Stimulated activated CD8-positive, alpha-beta memory T cell treated with anti-CD3 and anti-CD28 coated beads, Interleukin-15, amount 100 ng/mL, for 48 hours (primary cell): Measurements from ENCODE around the gene FGGY.
"Not testable (repeated sequence)": the region's sequence is repeated elsewhere in the genome, so short reads cannot be mapped to it uniquely, and the experiment has no call there.

Source experiments
- DNase-seq, 2 donors: peaks; one replicate each; pipeline ENCODE4 v3.0.0-alpha.2; 2020; ENCODE audit warnings: low read depth in 2 of 2

FGGY gene

DNA sequence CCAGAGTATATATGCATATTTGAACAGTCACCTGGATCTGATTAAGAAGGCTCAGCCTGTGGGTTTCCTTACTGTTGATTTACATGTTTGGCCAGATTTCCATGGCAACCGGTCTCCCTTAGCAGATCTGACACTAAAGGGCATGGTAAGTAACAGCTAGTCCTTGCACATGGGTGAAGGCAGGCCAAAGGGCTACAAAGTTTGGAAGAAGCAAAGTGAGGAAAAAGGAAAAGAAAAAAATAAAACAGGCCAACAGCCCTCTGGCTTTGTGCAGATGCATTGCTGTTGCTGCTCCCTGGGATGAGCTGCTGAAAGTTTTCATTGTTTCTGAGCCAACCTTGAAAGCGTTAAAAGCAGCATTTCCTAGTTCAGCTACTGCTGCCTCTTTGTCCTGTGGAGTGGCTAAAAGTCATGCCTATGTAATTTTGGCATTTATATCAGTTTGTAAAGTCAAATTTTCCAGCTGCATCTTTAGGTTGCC lies 341.4 kb downstream of the FGGY start:
- no peak for DNase-seq

DNA sequence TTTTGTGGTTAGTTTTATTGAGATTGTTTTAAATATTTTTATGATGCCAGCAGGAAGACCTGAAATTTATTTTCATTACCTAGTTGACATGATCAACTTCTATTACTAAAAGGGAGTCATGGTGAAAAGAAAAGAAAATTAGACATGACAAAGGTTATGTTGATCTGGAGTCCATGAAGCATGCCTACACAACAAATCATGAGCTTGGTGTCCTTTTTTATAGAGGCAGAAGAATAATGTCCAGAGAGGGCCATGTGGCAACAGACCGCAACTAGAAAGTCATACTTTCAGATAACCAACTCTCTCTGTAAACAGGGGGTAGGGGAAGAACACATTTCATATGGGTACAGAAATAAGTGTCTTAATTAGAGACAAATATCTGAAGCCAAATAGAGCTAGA lies 342.4 kb downstream of the FGGY start:
- no peak for DNase-seq

DNA sequence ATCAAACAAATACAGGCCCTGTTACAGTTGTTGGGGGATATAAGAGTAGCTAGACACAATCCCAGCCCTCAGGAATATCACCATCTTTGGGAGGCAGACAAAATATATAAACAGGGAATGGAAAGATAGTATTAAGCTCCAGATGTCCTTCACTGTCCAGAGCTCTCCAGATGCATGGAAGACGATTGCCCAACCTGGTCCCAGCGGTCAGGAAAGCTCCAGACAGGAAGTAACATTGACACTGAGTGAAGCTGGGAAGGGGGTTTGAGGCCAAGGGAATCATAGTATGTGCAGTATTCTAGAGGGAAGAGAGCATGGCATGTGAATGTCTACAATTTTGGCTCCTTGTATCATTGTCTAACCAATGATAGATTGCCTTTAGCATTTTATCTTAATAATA lies 344.0 kb downstream of the FGGY start:
- no peak for DNase-seq

DNA sequence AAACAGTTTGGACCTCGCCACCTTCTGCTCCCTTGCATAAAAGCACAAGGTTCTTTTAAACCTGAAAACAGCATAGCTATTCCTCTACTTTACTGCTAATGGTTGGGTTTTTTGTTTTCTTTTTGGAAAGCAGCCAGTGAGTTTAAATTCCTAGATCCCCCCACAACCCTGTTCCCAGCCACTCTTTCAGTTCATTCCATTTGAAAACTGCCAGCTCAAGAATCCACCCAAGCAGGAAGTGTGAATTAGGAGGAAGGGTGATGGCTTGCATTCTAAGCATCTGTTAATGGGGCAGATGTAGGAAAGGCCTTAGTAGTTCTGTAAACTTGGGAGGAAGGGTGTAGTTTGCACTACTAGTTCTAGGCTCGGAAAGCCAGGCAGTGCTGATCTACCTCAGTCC lies 344.9 kb downstream of the FGGY start:
- DNase-seq: no peak

DNA sequence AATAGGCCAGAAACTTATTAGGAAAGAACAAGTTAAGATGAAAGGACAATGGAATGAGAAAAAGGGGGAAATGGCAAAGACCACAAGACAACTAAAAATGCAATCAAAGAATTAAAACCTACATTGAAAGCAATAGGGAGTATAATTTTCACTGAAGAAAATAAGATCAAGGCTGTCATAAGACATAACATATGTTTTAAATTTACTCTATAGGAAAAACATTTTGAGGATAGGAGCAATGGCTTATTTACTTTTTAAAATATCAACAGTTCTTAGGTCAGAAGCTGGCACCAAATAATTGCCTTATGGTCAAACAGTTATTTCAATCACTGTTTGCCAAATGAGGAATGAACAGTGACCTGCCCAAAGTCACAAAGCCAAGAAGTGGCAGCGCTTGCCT lies 346.6 kb downstream of the FGGY start:
- no peak for DNase-seq

DNA sequence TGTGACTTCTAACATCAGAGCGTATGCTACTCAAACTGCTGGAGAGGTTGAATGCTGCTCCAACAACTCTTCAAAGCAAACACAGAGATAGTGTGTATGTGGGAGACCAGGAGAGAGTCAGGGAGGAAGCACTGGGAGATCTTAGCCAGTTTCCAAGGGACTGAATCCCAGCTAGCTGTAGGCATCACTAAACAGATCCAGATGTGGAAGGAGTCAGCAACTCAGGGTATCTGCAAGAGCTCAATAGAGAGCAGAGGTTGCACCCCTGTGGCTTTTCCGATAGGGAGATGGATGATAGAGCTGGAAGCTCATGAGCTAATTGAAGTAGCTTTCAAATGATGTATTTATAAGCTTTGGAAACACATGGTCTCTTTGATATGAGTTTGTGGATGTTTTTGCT lies 349.0 kb downstream of the FGGY start:
- DNase-seq: no peak

DNA sequence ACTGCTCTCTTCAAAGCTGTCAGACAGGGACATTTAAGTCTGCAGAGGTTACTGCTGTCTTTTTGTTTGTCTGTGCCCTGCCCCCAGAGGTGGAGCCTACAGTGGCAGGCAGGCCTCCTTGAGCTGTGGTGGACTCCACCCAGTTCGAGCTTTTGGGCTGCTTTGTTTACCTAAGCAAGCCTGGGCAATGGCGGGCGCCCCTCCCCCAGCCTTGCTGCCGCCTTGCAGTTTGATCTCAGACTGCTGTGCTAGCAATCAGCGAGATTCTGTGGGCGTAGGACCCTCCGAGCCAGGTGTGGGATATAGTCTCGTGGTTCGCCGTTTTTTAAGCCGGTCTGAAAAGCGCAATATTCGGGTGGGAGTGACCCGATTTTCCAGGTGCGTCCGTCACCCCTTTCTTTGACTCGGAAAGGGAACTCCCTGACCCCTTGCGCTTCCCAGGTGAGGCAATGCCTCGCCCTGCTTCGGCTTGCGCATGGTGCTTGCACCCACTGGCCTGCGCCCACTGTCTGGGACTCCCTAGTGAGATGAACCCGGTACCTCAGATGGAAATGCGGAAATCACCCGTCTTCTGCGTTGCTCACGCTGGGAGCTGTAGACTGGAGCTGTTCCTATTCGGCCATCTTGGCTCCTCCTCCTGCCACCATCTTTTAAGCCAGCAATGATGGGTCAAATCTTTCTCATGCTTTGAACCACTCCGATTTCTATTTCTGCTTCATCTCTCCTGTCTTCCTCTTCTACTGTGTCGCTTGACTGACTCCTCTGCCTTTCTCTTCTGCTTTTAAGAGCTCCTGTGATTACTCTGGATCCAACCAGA lies 356.5 kb downstream of the FGGY start:
- not testable (repeated sequence) for DNase-seq

DNA sequence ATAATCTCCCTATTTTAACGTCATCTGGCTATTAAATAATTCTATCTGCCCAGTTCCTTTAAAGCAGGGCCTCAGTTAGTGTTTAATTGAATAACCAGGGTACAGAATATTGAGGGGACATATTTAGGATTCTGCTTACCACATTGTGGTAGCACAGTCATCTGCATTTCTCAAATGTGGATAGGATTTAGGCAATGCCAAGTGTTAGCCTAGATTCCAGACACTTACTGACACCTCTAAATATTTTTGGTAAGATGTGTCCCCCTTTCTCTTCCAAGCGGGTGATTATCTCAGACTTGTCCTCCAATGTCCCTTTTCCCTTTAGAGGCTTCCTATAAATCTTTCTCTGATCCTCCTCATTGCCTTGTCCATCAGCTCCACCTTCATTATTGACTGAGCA lies 357.1 kb downstream of the FGGY start:
- no peak for DNase-seq

DNA sequence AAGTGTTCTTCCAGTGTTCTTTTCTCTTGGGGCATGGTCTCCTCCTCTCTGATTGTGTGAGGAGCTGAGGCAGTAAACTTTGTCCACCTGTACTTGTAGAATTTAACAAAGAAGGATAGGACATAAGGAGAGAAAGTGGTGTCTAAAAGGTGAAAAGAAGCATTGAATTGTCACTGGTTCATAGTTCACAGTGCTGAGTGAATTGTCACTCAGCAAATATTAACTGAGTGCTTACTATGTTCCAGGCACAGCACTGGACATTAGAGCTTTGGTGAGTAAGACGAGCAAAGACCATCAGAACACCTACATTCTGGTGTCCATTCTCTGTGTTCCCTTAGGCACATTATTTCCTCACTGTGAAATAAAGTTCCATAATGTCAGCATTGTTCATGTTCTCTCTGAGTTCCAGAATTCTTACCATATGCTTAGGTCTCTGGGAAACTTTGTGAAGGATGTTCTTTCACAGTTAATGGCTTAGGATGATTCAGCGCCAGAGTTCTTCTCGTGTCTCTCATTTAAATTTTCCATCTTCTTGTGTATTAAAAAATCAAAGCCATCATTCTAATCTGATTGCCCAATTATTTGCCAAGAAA lies 361.1 kb downstream of the FGGY start:
- DNase-seq: no peak

DNA sequence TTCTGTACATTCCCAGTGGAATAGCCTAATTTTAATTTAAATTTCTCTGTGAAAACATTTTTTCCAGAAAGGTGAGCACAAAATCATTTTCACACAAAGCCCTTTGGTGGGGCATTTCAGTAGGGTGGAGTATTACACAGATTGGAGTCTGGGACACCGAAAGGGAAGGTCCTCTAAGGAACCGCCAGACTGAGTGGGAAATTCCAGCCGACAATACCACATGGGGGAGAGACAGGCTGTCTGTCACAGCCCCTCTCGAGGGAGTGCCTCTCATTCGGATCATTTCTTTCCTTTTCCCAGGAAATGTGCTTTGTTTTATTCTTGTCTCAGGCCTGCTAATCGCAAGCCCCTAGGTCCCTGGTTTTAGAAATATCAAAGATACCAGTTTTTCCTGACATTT lies 367.3 kb downstream of the FGGY start:
- no peak for DNase-seq

DNA sequence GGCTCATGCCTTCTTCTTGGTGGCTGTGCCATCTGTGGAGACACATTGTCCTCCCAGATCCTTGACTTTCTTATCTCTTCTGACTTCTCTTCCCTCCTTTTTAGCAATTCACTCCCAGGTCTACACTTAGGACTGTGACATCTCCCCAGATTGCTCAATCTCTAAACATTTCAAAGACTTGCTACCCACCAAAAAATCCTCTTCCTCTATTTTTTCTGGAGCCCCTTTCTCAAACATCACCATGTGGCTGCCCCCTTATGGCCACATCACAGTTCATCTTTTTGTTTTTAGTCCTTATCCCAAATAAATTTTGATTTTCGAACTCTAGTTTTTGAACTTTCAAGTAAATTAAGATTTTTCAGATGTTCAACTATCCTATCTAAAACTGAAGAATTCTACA lies 369.2 kb downstream of the FGGY start:
- DNase-seq: no peak

DNA sequence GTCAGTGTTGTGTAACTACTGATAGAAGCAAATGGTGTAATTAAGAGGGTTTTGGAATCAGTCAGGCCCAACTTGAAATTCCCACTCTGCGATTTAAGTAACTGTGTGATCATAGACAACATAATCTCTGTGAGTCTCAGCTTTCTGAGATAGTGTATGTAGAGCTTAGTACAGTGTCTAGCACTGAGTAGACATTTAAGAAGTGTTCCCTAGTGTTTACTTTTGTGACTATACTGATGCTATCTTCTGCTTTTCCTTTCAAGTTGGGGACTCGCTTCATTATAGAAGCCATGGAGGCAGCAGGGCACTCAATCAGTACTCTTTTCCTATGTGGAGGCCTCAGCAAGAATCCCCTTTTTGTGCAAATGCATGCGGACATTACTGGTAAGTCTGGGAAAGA lies 370.1 kb downstream of the FGGY start:
- DNase-seq: no peak

DNA sequence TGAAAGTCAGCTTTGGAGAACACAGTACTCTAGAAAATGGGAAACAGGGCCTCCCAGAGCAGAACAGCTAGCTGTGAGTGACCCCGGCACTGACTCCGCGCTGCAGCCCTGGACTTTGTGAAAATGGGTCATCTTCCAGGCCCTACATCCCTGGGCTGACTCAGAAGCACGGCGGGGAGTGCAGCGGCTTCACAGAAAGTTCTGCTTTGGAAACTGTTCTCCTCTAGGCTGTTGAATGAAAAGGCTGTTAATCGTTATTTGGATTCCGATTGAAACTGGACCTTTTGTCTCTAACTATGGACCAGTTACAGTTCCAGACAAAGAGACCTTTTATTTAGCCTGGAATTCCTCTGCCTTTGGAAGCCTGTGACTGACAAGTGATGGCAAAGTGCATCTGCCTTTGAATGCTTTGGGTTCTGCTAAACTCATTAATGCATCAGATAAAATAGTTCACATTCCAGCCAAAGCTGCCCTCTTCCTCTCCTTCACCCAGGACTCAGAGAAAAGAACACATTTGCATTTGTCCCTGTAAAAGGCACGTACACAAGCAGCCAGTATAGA lies 372.9 kb downstream of the FGGY start:
- DNase-seq: no peak

DNA sequence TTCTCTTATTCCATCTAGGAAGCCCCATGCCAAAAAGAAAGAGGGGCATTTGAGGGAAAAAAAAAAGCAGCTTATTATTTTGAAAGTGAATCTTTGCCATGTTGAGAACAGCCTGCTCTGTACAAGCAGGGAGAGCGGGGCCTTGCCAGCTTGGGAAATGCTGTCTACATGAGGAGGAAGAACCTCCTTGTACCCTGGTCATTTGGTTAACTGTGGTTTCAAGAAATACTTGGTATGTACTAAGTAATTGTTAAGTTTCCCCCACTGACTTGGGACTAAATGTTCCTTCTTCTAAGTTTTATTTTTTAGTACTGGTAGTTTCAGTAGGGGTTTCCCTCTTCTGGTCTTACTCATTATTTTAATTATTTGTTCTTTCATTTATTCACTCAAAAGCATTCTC lies 373.8 kb downstream of the FGGY start:
- no peak for DNase-seq

DNA sequence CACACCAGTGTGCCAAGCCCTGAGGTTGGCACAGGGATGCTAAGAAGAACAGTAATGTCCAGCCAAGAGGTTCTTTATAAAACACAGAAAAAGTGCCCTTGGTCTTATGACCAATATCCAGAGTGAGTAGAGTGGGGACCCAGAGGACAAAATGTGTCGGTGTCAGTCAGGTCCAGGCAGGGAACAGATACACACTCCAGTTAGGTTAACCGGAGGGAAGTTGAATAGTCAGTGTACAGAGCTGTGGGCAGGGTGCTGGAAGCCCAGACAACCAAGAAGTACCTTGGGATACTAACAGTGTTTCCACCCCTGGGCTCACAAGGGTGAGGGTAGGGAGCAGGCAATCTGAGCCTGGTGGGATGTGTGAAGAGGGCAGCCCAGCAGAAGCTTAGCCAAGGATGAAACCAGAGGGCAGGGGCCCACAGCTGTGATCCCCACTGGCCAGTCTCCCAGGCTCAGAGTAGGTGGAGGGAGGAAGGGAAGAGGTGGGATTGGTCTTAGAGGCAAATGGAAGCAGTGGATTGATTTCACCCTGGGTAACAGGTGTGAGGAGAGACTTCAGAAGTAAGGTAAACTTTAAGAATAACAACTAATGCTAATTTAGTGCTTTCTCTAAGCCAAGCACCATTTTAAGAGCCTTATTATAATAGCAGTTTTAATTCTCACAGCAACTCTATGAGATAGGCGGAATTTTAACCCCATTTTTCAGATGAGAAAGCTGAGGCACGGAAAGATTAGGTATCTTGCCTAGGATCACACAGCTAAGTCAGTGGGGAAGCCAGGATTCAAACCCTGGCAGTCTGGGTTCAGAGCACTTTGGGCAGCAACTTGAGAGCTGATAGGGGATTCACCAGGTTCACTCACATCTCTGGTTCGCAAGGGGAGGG lies 374.4 kb downstream of the FGGY start:
- DNase-seq: no peak

DNA sequence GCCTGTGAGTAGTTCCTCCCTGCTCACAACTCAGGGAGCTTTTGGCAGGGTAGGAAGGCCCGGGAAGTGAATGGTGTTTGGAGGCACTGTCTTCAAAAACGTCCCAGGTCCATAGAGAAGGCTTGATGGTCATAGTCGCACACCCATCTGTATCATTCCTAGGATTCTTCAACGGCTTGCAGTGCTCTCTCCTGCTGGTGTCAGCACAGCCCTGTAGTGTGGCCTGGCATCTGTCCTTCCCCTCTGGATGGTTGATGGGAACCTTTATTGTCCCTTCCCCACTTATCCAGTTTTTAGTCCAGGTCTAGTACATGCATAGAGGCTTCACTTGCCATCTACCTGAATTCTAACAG lies 375.0 kb downstream of the FGGY start:
- DNase-seq: no peak

DNA sequence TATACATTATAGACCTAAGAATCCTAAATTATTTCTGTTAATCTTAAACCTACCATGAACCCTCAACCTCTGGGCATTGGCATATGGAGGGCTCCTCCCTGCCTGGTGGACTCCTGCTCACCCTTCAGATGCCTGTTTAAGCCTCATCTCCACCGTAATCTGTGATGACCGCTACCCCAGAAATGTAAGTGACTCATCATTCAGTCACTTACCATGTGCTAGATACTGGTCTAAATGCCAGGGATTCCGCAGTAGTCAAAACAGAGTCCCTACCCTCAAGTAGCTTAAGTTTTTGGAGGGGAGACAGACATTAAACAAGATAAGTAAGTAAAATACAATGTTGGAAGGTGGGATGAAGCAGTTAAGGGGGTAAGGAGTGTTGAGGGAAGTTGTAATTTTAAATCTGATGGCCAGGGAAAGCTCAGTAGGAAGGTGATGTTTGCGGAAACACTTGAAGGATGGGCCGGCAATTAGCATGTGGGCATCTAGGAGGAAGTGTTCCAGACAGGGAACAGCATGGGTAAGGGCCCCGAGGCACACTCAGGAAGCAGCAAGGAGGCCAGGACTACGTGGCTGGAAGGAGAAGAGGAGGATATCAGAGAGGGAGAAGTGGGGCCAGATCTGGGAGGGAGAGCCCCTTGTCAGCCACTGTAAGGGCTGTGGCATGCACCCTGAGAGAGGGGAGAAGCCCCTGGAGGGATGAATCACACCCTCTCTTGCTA lies 376.1 kb downstream of the FGGY start:
- DNase-seq: no peak

DNA sequence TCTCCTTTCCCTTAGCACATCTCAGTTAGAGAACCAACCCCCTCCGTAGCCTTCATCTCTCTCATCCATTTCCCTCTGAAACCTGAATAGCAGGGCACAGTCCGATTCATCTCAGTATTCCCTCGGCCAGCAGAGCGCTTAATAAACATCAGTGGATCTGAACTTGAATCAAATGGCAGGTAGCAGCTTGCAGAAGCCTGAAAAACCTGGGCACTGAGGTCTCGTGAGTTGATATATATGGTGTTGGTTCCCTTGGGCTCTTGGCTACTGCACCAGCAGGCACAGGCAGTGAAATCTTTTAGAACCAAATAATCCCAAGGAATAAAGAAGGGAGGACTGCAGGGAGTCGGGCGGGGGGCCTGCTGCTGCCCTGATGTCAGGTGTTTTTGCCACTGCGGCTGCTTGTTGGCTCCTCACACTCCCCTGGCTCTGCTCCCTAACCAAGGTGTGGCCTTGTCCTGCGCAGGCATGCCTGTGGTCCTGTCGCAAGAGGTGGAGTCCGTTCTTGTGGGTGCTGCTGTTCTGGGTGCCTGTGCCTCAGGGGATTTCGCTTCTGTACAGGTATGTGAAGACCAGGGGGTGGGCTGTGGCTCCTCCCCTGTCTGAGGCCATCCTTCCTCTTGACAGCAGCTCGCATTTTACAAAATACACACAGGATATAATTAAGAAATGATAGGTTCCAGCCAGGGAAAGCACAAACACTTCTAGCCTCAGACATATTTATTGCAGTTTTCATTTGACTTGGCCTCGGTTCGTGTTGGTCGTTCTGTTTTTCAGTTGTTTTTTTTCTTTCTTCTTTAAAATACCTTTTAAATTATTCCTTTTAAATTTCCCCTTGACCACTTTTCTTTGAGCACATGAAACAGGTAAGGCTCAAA lies 376.9 kb downstream of the FGGY start:
- DNase-seq: no peak

DNA sequence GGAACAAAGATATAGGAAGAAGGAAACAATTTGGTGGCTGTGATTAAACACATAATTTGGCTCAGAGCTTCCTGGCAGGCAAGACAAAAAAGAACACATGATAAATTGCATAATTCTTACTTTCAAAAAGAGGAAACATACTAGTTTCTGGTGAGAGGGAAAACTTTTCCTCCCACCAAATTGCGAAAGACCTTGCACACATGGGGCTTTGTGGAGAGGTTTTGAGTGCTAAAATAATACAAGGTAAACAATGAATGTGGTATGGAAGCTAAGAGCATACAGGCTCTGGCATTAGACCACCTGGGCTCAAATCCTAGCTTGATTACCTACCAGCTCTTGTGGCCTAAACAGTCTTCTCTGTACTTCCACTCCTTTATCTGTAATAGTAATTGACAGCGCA lies 377.7 kb downstream of the FGGY start:
- no peak for DNase-seq

DNA sequence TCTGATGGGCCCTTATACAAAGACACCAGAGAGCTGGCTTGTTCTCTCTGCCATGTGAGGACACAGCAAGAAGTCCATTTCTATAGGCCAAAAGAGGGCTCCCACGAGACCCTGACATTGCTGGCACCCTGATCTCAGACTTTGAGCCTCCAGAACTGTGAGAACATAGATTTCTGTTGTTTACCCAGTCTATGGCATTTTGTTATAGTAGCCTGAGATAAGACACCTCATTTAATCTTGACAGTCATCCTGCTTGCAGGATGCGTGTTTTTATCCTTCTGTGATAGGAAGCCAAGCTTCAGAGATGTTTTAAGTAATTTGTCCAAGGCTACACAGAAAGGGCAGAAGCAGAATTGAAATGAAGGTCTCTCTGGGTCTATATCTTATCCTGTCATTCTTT lies 379.0 kb downstream of the FGGY start:
- DNase-seq: no peak

DNA sequence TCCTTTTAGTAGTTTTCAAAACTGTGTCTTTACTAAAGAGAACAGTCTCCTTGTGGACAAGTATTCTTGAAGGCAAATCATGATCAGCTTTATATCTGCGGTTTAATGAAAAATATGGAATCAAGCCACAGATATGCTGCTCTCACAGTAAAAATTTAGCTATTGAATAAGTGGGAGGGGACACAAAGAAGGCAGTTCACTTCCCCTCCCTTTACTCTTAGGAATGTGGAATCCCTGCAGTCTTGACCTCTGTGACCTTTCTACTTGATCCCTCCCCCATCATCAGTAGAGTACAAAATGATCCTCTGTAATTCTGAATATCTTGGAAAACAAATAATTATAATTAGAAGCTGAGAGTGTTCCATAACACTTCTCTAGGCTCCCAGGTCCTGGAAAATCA lies 381.1 kb downstream of the FGGY start:
- no peak for DNase-seq
